ENCODE measurements around the gene LRBA.
"Not testable (repeated sequence)": the region's sequence is repeated elsewhere in the genome, so short reads cannot be mapped to it uniquely, and the experiment has no call there.

Gene LRBA

GRCh38 chr4:150662686-150663085 lies 352.4 kb downstream of the LRBA start:
- DNase-seq (ENCODE audit: low spot score) = no peak

GRCh38 chr4:150661551-150661950 lies 353.5 kb downstream of the LRBA start:
- not testable (repeated sequence) for DNase-seq (ENCODE audit: low spot score)

GRCh38 chr4:150658258-150658657 lies 356.8 kb downstream of the LRBA start:
- not testable (repeated sequence) for DNase-seq (ENCODE audit: low spot score)

GRCh38 chr4:150656891-150657290 lies 358.2 kb downstream of the LRBA start:
- DNase-seq (ENCODE audit: low spot score) = no peak

- DNase-seq (ENCODE audit: low spot score) = no peak
Observed at GRCh38 chr4:150650751-150651150, 364.3 kb downstream of the LRBA start.

GRCh38 chr4:150648123-150648522 lies 367.0 kb downstream of the LRBA start:
- DNase-seq (ENCODE audit: low spot score) = no peak

GRCh38 chr4:150647008-150647407 lies 368.1 kb downstream of the LRBA start:
- DNase-seq (ENCODE audit: low spot score) = no peak

GRCh38 chr4:150641612-150642011 lies 373.5 kb downstream of the LRBA start:
- DNase-seq (ENCODE audit: low spot score) = peak; percentile 56

- no peak for DNase-seq (ENCODE audit: low spot score)
Observed at GRCh38 chr4:150632639-150633038, 382.4 kb downstream of the LRBA start.

- DNase-seq (ENCODE audit: low spot score) = no peak
Observed at GRCh38 chr4:150628073-150628472, 387.0 kb downstream of the LRBA start.

- no peak for DNase-seq (ENCODE audit: low spot score)
Observed at GRCh38 chr4:150625033-150625432, 390.1 kb downstream of the LRBA start.

- DNase-seq (ENCODE audit: low spot score) = no peak
Observed at GRCh38 chr4:150624055-150624454, 391.0 kb downstream of the LRBA start.

GRCh38 chr4:150619042-150619441 lies 396.0 kb downstream of the LRBA start:
- DNase-seq (ENCODE audit: low spot score) = no peak

- DNase-seq (ENCODE audit: low spot score) = no peak
Observed at GRCh38 chr4:150609131-150609530, 406.0 kb downstream of the LRBA start.

- DNase-seq (ENCODE audit: low spot score) = no peak
Observed at GRCh38 chr4:150600812-150601445, 414.2 kb downstream of the LRBA start.

- no peak for DNase-seq (ENCODE audit: low spot score)
Observed at GRCh38 chr4:150599547-150599946, 415.5 kb downstream of the LRBA start.

- DNase-seq (ENCODE audit: low spot score) = no peak
Observed at GRCh38 chr4:150598909-150599308, 416.2 kb downstream of the LRBA start.

GRCh38 chr4:150593996-150594395 lies 421.1 kb downstream of the LRBA start:
- no peak for DNase-seq (ENCODE audit: low spot score)

GRCh38 chr4:150591904-150592303 lies 423.2 kb downstream of the LRBA start:
- no peak for DNase-seq (ENCODE audit: low spot score)

GRCh38 chr4:150591406-150591805 lies 423.7 kb downstream of the LRBA start:
- no peak for DNase-seq (ENCODE audit: low spot score)

- no peak for DNase-seq (ENCODE audit: low spot score)
Observed at GRCh38 chr4:150590631-150591030, 424.5 kb downstream of the LRBA start.

GRCh38 chr4:150589157-150589556 lies 425.9 kb downstream of the LRBA start:
- no peak for DNase-seq (ENCODE audit: low spot score)

GRCh38 chr4:150588316-150588715 lies 426.8 kb downstream of the LRBA start:
- no peak for DNase-seq (ENCODE audit: low spot score)

- DNase-seq (ENCODE audit: low spot score) = no peak
Observed at GRCh38 chr4:150586162-150586810, 428.8 kb downstream of the LRBA start.

All from activated CD4-positive, alpha-beta T cell treated with anti-CD3 and anti-CD28 coated beads, Interleukin-2, Interleukin-4, amounts not matched to agents 100 ng/mL and 50 ng/mL, durations not matched to agents 16 hours and 8 hours (primary cell).